IPS DF 6.9 (cell line): ENCODE data around the gene IQGAP2.

ENCODE experiments used
- DNase-seq: peaks from one replicate; pipeline ENCODE4 v3.0.0-alpha.2; 2013; ENCODE audit warnings: low read depth, low spot score
- H3K27ac ChIP-seq: one replicate; pipeline ENCODE4 v1.5.1; 2013; ENCODE audit warnings: low read length, control low read depth
- H3K27me3 ChIP-seq: 2 replicates; pipeline ENCODE4 v1.6.1; 2013; ENCODE audit warnings: mild to moderate bottlenecking, low read length; ENCODE audit not compliant: control insufficient read depth, insufficient read depth
- H3K36me3 ChIP-seq: 2 replicates; pipeline ENCODE4 v1.6.1; 2013; ENCODE audit warnings: low read length; ENCODE audit not compliant: control insufficient read depth, insufficient read depth
- H3K4me1 ChIP-seq: 2 replicates; pipeline ENCODE4 v1.6.1; 2013; ENCODE audit warnings: low read length; ENCODE audit not compliant: control insufficient read depth, insufficient read depth
- H3K4me3 ChIP-seq: 2 replicates; pipeline ENCODE4 v1.5.1; 2013; ENCODE audit warnings: mild to moderate bottlenecking, low read length
- H3K9me3 ChIP-seq: 2 replicates; pipeline ENCODE4 v1.6.1; 2013; ENCODE audit warnings: low read length, inconsistent platforms; ENCODE audit not compliant: control insufficient read depth, insufficient read depth
- WGBS: extraction: QIAGEN DNeasy Blood & Tissue Kit; methylation state at CpG from one replicate; pipeline ENCODE4 v1.1.7; 2013; ENCODE audit warnings: mixed read lengths, missing lambda C conversion rate; ENCODE audit not compliant: insufficient read length, insufficient coverage; 5-methylcytosine and 5-hydroxymethylcytosine counted together

Gene IQGAP2

GRCh38 chr5:76372323-76373054 is 30.6 kb upstream of the IQGAP2 start:
- Histone ChIP-seq H3K4me3 (no peak overlapping the region), H3K36me3 (no peaks in the 10 kb centered on the region), H3K4me1 (0 out of 2 replicates have a peak, but pooled peaks cover 1% of the 10 kb centered on the region), H3K27me3 (no peaks in the 10 kb centered on the region), H3K9me3 (no peaks in the 10 kb centered on the region), H3K27ac (no peak overlapping the region)
- DNase-seq = no peak
- no CpG with 5 or more reads among the region's 11 CpGs for WGBS

DNA sequence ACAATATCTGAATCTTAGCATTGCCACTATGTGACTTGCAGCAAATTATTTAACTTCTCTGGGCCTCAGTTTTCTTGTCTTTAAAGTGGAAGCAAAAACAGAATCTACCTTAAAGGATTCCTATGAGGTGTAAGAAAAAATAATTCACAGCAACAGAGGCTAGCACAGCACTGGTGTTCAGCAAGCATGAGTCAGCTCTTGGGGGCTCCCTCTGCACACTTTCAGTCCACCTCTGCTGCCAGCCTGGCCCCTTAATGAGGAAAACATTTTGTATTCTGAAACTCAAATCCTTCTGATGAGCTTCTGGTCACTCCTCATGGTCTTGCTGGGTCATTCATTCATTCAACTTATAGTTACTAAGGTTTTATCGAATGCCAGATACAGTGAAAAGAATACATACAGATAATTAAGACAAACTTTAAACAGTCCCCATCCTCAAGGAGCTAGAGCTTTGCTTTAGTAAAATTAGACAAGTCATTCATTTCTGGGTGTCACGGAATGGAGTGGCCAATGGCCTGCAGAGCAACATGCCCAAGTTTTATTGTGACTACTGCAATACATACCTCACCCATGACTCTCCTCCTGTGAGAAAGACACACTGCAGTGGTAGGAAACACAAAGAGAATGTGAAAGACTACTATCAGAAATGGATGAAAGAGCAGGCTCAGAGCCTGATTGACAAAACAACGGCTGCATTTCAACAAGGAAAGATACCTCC is 26.8 kb upstream of the IQGAP2 start:
- H3K4me3 ChIP-seq = no peak overlapping the region
- no peak for DNase-seq
- no peaks in the 10 kb centered on the region for H3K36me3 ChIP-seq
- WGBS = no CpG with 5 or more reads among the region's 3 CpGs
- H3K27me3 ChIP-seq = no peaks in the 10 kb centered on the region
- H3K4me1 ChIP-seq = 0 out of 2 replicates have a peak, but pooled peaks cover 1% of the 10 kb centered on the region
- no peaks in the 10 kb centered on the region for H3K9me3 ChIP-seq
- H3K27ac ChIP-seq = no peak overlapping the region

GRCh38 chr5:76376866-76377230 is 26.2 kb upstream of the IQGAP2 start:
- WGBS = no CpG with 5 or more reads among the region's 3 CpGs
- Histone ChIP-seq H3K9me3 (no peaks in the 10 kb centered on the region), H3K36me3 (no peaks in the 10 kb centered on the region), H3K4me1 (0 out of 2 replicates have a peak, but pooled peaks cover 1% of the 10 kb centered on the region), H3K27me3 (no peaks in the 10 kb centered on the region), H3K27ac (no peak overlapping the region), H3K4me3 (no peak overlapping the region)
- no peak for DNase-seq

DNA sequence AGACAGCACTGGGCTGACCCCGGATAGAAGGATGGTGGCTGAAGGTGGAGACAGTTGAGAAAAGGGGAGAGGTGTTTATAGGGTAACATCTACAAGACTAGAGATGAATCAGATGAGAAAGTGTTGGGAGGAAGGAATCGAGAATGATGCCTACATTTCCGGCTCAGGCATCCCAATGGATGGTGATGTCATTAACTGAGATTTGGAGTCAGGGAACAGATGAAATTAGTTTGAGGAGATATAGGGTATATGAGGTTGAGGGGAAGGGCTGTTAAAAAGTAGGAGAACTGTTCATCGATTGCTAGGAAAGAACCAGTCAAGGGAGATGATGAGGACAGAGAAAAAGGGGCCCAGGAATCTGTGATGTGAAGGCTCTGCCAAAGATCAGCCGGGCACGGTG is 24.7 kb upstream of the IQGAP2 start:
- no peak overlapping the region for H3K4me3 ChIP-seq
- WGBS = 100% methylated on average over 1 of the region's 6 CpGs
- H3K27me3 ChIP-seq = no peaks in the 10 kb centered on the region
- no peaks in the 10 kb centered on the region for H3K9me3 ChIP-seq
- DNase-seq = no peak
- H3K4me1 ChIP-seq = no peaks in the 10 kb centered on the region
- H3K27ac ChIP-seq = no peak overlapping the region
- no peaks in the 10 kb centered on the region for H3K36me3 ChIP-seq

DNA sequence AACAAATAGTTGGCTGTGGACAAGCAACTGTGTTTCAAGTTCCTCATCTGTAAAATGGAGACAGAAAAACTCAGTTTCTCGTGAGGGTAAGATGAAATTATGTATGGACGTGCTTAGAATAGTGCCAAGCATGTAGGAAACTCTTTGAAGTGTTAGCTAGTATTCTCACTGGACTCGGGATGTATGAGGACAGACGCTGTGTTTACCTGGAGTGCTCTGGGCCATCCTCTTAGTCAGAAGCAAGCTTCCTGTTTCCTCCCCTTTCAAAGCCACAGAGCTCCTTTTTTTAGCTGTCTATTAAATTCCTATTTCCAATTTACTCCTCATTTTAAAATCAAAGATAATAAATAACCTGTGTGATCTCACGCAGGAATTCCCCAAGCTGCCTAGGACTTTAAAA is 23.8 kb upstream of the IQGAP2 start:
- Histone ChIP-seq H3K27ac (no peak overlapping the region), H3K9me3 (no peaks in the 10 kb centered on the region), H3K4me1 (no peaks in the 10 kb centered on the region), H3K36me3 (no peaks in the 10 kb centered on the region), H3K4me3 (no peak overlapping the region), H3K27me3 (no peaks in the 10 kb centered on the region)
- DNase-seq = no peak
- WGBS = no CpG with 5 or more reads among the region's 5 CpGs

GRCh38 chr5:76379855-76380254 is 23.2 kb upstream of the IQGAP2 start:
- Histone ChIP-seq H3K9me3 (no peaks in the 10 kb centered on the region), H3K36me3 (no peaks in the 10 kb centered on the region), H3K4me1 (no peaks in the 10 kb centered on the region), H3K27ac (no peak overlapping the region), H3K4me3 (no peak overlapping the region), H3K27me3 (no peaks in the 10 kb centered on the region)
- DNase-seq = no peak
- WGBS = no CpG with 5 or more reads among the region's 1 CpG

GRCh38 chr5:76380346-76381066 is 22.6 kb upstream of the IQGAP2 start:
- Histone ChIP-seq H3K4me3 (no peak overlapping the region), H3K36me3 (no peaks in the 10 kb centered on the region), H3K27me3 (no peaks in the 10 kb centered on the region), H3K27ac (no peak overlapping the region), H3K4me1 (no peaks in the 10 kb centered on the region), H3K9me3 (no peaks in the 10 kb centered on the region)
- DNase-seq = no peak
- no CpG with 5 or more reads among the region's 7 CpGs for WGBS

DNA sequence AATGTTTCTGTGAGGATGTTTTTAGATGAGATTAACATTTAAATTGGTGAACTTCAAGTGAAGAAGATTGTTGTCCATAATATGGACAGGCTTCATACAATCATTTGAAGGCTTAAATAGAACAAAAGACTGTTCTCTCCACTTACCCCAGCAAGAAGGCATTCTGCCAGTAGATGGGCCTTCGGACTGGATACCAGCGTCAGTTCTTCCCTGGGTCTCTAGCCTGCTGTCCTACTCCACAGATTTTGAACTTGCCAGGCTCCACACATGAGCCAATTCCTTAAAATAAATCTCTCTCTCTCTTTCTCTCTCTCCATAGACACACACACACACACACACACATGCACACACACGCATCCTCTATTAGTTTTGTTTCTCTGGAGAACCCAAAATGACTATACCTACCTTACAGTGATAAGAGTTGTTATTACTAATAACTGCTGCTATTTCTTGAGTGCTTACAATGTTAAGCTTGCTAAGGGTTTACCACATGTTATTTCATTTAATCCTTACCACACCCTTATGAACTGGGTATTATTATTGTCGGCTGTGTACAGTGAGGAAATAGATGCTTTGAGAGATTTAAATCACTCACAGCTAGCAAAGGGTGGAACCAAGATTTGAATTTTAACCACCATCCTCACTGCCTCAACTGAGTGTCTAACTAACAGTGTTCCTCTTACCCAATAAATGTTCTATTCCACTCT is 19.8 kb upstream of the IQGAP2 start:
- no CpG with 5 or more reads among the region's 4 CpGs for WGBS
- DNase-seq = no peak
- no peaks in the 10 kb centered on the region for H3K4me1 ChIP-seq

GRCh38 chr5:76384189-76384588 is 18.9 kb upstream of the IQGAP2 start:
- H3K27me3 ChIP-seq = no peaks in the 10 kb centered on the region
- no peaks in the 10 kb centered on the region for H3K9me3 ChIP-seq
- H3K4me1 ChIP-seq = no peaks in the 10 kb centered on the region
- H3K36me3 ChIP-seq = no peaks in the 10 kb centered on the region
- H3K4me3 ChIP-seq = no peak overlapping the region
- WGBS = no CpG with 5 or more reads among the region's 4 CpGs
- no peak overlapping the region for H3K27ac ChIP-seq
- DNase-seq = no peak

More for the DNA sequence above, 19.8 kb upstream of the IQGAP2 start:
- H3K27me3 ChIP-seq = no peaks in the 10 kb centered on the region
- H3K36me3 ChIP-seq = no peaks in the 10 kb centered on the region
- no peak overlapping the region for H3K27ac ChIP-seq
- no peak overlapping the region for H3K4me3 ChIP-seq
- H3K9me3 ChIP-seq = no peaks in the 10 kb centered on the region

- Histone ChIP-seq H3K4me1 (no peaks in the 10 kb centered on the region), H3K9me3 (no peaks in the 10 kb centered on the region), H3K27me3 (no peaks in the 10 kb centered on the region), H3K36me3 (no peaks in the 10 kb centered on the region), H3K27ac (no peak overlapping the region), H3K4me3 (no peak overlapping the region)
- WGBS = no CpG with 5 or more reads among the region's 3 CpGs
- no peak for DNase-seq
These were observed 18.4 kb upstream of the IQGAP2 start for GRCh38 chr5:76384705-76385104.
